NCI-H82 treated with DMSO at 0.1 percent for 48 hours (cell line): ENCODE results near the gene TWF2.

Experiments
- DNase-seq: peaks from one replicate; lab custom pipeline; 2025; ENCODE audit not compliant: unreplicated experiment; lab: John Stamatoyannopoulos, UW

The TWF2 gene

DNA sequence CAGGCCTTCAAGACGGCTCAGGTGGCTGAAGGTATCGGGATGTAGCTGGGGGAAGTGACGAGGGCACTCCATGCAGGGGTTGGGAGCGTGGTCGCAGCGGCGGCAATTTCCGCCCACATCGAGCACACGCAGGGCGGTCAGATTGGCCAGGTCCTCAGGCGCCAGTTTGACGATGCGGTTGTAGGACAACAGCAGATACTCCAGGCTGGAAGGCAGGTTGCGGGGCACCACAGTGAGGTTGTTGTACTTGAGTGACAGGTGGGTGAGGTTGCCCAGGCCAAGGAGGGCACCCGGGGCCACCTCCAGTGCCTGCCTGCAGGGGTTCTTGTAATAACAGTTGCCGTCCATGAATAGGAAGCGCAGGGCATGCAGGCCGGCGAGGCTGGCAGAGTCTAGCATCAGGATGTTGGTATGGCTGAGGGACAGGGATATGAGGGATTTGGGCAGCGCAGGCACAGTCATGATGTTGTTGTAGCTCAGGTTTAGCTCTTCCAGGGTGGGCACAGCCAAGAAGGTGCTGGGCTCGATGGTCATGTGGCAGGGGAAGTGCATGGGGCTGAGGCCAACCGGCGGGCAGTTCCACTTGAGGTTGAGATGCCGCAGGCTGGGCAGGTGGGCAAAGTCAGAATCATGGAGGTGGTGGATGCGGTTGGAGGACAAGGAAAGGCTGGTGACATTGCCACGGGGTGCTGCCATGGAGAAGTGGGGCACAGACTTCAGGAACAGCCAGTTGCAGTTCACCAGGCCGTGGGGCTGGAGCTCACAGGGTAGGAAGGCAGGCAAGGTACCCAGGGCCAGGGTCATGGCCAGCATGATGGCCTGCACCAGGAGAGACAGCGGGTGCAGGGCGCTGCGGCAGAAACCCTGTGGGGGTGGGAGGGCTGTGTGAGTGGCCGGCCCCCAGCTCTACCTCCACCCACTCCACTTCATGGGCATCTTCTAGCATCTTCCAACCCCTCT lies 15.2 kb downstream of the TWF2 start:
- DNase-seq, result no peak

DNA sequence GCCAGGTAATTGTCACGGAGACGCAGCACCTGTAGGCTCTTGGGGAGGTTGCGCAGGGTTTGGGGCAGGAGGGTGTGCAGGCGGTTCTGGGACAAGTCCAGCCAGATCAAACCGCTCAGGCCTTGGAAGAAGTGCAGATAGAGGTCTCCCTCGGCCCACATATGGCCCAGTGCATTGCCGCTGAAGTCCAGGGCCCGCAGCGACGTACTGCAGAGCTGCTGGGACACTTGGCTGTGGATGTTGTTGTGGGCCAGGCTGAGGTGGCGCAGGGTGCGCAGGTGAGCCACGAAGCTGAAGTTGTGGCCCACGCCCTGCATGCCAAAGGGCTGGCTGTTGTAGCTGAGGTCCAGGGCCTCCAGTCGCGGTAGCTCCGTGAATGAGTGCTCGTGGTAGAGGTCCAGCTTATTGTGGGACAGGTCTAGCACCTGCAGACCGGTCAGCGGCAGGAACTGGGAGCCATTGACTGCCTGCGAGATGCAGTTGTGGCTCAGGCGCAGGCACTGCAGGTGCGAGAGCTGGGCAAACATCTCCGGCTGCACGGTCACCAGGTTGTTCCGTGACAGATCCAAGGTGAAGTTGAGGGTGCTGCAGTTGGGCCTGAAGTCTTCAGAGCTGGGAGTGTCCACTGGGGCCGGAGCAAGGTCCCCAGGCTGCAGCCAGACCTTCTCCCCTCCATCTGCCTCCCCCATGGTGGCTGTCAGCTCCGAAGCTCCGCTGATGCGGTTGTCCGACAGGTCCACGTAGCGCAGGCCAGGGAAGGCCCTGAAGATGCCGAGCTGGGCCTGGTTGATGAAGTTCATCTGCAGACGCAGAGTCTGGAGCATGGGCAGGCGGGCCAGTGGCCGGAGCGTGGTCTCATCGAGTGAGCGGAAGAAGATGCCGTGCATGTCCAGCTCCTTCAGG lies 16.4 kb downstream of the TWF2 start:
- no peak for DNase-seq

DNA sequence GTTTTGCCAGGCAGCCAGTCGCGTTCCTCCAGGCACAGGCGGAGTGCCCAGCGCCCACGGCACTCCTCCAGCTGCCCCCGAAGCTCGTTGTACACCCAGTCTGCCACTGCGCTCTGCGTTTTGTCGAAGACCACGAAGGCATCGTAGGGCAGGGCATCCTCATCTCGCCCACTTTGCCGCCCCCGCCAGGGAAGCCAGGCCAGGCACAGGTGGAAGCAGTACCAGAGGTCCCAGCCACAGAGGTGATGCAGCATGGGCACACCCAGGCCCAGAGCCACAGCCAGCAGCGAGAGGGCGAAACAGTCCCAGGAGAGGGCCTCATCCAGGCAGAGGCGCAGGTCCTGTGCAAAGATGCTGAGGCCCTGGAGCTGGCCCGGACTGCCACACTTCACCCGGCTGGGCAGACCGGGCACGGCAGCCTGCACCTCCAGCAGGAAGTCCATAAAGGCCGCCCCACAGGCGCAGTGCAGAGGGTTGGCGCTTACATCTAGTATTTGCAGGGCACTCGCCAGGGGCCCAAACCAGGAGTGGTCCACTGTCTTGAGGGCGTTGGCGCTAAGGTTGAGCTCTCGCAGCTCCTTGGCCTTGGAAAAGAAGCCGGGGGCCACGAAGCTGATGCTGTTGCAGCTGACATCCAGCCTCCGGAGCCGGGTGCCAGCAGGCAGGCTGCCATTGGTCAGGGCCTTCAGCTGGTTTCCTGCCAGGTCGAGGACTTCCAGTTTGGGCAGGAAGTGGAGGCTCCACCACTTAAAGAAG lies 17.2 kb downstream of the TWF2 start:
- no peak for DNase-seq

DNA sequence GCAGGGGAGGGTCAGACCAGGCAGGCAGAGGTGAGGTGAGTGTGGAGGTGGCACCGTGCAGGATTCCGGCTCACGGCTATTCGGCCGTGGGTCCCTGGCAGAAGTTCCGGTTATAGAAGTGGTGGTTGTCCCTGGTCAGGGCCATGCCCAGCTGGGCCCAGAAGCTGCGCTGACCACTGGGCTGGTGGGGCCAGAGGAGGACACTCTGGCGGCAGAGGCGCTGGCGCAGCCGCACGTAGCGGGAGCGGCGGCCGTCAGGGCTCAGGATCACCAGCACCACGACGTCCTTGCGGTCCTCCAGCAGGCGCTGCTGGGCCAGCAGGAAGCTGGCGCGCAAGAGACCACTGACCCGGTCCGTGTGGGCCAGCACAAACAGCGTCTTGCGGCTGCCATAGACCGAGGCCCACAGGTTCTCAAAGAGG lies 17.8 kb downstream of the TWF2 start:
- DNase-seq, result no peak

DNA sequence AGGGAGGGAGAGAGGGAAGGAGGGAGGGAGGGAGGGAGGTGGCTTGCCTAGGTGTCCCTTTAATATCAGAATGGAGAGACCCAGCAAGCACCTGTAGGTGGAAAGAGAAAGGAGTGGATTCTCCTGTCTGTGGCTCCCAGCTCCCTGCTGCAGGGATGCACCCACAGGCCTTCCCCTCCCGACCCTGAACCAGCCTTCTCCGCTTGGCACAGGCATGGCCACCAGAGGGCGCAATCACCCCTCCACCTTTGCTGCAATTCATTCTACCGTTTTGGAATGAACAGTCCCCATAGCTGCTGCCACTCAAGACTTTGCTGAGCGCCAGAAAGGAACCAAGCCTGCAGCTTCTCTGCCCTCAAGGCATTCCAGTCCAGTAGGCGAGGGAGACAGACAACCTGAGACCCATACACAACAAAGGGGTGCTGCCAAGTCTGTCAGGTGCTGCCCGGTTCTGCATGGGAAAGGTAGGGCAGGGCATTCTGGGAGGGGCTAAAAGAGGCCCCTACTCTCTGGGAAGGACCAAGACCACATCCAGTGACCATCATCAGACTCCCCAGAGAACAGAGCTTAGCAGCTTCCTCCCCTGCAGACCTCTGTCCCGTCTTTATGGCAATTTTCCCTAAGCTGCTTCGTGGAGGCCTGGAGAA lies 18.5 kb downstream of the TWF2 start:
- no peak for DNase-seq

DNA sequence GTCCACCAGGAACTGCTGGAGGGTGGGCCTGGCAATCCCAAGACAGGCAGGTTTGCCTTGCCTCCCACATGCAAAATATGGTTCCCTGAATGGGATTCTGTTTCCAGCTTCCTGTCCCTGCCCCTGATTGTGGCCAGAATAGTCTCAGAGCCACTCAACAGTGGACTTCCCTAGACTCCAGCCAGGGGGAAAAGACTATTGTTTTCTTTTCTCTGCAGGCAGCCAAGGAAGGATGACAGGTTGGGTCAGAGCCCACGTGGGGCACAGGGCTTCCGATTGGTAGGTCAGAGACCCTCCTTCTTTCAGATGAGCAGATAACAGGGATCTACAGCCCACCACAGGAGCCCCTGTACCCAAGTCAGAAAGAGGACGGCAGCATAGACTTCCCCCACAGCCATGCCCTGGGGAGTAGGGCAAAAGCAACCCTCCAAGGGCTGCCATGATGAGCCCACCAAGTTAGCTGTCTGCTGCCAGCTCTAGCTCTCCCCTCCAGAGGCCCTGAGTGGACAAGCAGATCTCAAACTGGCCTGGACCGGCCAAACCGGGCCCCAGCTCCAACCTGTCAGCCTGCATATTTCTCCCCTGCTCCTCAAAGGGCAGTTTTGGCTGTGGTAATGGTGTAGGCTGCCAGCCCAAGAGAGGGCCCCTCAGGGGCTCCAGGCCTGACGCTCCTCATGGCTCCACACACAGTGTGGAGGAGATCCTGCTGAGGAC lies 19.9 kb downstream of the TWF2 start:
- no peak for DNase-seq

DNA sequence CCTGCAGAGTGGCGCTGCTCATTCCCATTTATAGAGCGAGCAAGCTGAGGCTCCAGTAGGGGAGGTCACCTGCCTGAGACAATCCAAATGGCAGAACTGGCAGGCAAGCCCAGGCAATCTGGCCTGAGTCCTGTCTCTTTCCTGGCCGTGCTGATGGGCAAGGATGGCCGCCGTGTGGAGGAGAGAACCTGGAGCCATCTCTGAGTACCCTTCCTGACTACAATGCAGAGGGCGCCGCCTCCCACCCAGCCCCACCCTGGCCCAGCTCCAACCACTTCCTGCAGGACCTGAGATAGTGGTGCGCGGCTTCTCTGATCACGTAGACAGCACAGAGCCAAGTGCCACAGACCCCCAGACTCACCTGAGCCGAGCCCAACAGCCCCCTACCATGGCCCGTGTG lies 20.5 kb downstream of the TWF2 start:
- DNase-seq, result no peak

DNA sequence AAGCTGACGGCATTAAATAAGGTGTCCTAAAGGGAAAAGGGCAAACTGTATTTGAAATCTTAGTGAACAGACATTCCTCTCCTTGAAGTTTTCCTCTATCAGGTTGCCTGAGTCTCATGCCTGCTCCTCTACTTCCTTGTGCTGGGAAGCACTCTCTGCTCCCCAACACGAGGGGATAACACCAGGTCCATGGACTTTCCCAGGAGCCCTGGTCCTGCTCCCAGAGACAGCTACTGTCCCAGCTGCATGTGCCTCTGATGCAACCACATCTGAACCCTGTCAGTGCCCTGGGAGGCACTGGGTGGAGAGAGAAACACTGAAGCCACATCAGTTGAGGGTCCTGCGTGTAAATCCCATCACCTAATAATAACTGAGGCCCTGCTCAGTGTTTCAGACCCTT lies 20.9 kb downstream of the TWF2 start:
- no peak for DNase-seq

DNA sequence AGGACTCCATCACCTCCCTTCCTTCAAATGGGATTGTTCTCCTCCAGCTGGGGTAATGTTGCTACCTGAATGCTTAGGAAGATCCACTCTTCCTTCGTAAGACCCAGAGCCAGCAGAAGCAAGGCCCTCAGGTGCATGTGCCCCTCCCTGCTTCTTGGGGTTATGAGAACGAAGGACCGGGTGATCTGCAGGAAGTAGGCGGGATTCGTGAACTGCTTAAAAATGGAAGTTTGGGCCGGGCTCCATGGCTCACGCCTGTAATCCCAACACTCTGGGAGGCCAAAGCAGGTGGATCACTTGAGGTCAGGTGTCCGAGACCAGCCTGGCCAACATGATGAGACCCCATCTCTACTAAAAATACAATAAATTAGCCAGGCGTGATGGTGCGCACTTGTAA lies 21.6 kb downstream of the TWF2 start:
- DNase-seq, result no peak

DNA sequence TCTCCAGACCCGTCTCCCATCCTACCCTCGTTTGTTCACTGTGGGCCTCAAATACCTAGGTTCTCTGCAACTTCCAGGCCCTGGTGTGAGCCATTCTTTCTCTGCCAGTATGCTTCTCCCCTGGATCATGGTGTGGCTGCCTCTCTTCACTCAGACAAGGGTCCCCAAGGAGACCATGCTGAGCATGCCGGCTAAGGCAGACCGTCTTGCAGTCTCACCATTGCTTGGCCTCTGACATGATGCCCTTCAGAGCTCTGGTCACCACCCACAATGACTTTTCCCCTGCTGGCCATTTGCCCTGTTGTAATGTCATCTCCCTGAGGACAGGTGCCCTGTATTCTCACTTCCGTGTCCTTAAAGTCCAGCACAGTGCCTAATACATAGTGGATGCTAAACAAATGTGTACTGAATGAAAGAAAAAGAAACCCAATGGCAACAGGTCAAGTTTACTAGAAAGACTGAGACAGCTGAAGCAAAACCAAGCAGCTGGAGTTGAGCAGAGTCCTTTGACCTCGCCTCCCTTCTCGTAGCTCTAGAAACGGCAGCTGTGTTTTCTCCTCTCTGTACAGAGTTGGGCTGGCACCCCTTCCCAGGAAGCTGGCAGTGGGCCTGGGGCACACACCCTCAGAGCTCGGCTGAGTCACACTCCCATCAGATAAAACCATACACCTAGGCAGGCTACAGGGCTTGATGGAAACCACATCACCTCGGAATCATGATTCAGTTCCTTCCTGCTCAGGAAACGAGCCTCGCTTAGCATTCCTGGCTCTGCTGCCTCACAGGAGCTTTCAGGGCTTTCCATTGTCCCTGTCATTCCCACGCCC lies 22.2 kb downstream of the TWF2 start:
- DNase-seq, result no peak

DNA sequence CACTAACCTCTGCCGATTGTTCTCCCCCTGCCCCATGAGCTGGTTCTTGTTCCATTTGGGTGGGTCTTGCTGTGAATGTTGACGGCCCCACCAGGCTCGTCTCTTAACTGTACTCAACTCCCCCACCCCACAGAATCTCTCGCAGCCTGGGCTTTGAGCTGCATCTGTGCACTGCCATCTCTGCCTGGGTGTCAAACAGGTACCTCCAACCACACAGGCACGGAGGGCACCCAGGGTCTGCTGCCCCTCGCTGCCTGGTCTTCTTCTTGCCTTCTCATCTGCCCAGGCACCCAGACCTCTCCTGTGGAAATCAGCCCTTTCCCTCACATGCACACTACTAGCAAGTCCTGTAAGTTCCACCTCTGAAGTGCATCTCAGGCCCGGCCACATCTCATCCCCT lies 23.6 kb downstream of the TWF2 start:
- DNase-seq, result no peak

DNA sequence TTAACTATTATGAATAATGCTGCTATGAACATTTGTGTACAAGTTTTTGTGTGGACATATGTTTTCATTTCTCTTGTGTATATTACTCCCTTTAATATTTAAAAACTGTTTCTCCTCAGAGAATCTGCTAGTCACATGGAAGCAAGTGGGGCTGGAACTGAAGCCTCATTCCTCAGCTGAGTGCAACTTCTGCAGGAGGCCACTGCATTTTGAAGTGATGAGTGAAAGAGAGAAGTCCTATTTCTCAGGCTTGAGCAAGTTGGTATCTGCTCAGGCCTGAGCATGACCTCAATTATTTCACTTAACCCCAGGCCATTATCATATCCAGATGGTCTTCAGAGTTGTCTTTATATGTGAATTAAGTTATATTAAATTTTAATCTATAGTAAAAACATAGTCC lies 25.1 kb downstream of the TWF2 start:
- no peak for DNase-seq

DNA sequence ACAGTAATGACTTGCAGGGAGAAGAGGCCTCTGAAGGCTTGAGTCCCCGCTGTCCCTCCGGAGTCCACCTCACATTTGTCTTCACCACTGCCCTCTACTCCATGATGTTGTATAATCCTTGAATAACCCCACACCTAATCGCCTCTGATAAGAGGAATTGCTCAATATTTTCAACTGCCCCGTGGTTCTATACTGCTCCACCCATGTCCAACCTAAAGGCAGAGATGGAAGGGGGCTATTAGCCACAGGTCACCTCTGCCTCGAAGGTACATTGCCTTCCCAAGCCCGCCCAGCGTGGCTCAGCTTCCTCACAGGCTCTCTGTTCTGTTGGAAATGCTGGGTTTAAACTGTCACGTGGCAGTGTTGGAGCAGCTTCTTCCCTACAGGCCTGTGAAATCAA lies 26.0 kb downstream of the TWF2 start:
- no peak for DNase-seq

DNA sequence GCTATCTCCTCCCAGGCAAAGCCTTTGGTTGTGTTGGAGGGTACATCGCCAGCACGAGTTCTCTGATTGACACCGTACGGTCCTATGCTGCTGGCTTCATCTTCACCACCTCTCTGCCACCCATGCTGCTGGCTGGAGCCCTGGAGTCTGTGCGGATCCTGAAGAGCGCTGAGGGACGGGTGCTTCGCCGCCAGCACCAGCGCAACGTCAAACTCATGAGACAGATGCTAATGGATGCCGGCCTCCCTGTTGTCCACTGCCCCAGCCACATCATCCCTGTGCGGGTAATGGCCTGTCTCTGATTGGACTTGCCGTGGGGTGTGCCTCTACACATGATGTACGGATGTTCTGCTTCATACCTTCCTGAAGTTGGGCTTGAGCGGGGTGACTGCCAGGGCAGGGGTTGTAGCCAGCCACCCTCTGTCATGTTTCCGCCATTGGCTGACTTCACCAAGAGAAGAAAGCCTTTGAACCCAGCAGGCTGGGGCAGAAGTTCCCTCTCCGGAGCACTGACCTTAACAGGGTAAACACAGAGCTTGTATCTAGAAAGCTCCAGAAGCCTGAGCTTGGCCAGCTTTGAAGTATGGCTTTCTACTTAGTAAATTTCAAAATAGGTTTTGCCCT lies 27.6 kb downstream of the TWF2 start:
- no peak for DNase-seq

DNA sequence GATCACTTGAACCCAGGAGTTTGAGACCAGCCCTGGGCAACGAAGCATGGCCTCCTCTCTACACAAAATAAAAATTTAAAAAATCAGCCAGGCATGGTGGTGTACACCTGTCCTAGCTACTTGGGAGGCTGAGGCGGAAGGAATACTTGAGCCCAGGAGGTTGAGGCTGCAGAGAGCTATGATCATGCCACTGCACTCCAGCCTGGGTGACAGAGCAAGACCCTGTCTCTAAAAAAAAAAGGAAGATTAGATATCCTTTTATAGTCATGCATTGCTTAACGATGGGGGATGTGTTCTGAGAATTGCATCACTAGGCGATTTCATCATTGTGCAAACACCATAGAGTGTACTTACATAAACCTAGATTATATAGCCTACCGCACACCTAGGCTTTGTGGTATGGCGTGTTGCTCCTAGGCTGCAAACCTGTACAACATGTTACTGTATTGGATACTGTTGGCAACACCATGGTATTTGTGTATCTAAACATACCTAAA lies 28.4 kb downstream of the TWF2 start:
- no peak for DNase-seq

DNA sequence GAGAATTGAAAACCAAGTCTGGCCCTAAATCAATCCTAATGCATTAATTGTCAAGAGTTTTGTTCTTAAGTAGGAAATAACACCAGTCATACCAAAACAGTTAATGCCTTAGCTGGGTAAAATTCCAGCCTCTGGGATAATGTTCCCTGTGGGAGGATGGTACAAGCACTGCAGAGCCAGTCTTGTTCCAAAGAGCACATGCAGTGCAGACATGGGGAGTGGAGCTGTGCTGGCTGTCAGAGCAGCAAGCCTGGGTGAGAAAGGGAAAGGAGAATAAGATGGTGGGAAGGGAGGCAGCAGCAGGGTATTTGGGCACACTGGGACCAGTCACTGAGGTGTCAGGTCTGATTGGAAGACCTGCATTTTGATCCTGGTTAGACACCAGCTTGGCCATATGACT lies 28.9 kb downstream of the TWF2 start:
- no peak for DNase-seq

DNA sequence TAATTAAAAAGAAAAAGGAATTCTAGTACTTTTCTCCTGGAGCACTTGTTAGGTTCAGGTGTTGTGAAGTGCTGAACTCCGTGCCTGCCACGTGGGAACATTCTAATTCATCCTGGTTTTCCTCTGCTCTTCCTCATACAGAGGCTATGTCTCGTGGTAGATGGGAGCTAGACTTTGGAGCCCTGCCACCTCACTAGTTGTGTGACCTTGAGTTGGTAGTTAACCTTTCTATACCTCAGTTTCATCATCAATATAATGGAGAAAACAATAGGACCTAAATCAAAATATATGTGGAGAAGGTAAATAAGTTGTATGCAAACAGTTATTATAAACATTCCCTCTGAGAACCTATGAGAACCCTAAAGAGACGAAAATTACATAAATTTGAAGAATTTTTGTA lies 30.4 kb downstream of the TWF2 start:
- DNase-seq, result no peak

DNA sequence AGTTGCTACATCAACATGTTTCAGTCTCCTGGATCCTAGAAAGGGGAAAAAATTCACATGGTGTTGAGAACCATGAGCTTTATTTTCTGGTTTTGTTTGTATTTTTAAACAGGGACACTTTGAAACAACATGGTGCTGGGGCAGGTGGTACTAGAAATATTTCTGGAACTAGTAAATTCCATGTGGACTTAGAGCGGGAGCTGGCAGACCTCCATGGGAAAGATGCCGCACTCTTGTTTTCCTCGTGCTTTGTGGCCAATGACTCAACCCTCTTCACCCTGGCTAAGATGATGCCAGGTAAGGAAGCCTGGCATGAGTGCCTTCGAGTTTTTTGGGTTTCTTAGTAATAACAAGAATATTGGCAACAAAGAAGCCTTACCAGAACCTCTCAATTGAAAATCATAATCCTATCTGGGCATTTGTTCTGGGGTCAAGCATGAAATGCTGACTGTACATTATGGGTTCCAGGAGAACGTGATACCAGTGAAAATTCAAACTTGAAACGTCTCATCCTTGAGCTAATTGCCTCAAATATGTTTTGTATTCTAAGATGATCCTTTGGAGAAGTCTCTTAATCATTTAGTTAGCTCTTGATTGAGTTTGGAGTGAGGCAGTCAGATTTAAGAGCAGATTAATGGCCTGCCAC lies 33.1 kb downstream of the TWF2 start:
- DNase-seq, result no peak
